CD1c-positive myeloid dendritic cell (primary cell): Measurements from ENCODE around the gene RAB44.
A peak's percentile ranks its signal among the peaks of the same experiment; 100 is the strongest.

Experiments
- DNase-seq: peaks from one replicate; pipeline ENCODE4 v3.0.0-alpha.2; 2016; ENCODE audit errors: extremely low spot score

Gene RAB44

DNA sequence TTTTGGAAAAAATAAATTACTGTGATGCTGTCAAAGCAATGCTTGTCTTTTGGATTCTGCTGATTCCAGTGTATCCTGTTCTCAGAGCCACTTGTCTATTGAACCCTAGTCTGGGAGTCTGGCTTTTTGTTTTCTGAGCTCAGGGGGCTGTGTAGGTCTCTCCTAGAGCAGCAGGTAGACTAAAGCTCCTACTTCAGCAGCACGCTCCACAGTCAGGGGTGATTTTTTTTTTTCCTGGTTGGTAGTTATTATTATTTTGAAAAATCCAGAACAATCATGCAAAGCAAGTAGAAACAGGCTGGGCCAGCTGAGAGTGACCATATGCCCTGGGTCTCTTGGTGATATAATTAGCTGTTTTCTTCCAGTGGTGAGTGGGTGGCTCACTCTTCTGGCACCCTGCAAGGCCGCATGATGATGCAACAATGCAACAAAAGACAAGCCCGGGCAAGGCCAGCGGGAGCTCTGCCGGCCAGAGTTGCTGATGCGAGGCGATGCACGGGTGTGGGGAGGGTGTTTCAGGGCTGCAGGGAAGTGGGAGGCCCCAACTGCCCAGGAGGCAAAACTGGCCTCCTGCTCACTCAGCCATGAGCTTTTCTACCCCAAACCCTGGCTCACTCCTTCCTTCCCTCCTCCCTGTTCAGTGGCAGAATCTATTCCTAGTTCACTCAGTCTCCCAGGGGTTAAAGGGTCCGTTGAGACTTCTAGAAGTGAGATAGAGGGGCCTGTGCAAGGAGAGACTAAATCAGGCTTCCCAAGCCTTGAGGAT, 30.6 kb upstream of the RAB44 start:
- DNase-seq, result peak; percentile 90

DNA sequence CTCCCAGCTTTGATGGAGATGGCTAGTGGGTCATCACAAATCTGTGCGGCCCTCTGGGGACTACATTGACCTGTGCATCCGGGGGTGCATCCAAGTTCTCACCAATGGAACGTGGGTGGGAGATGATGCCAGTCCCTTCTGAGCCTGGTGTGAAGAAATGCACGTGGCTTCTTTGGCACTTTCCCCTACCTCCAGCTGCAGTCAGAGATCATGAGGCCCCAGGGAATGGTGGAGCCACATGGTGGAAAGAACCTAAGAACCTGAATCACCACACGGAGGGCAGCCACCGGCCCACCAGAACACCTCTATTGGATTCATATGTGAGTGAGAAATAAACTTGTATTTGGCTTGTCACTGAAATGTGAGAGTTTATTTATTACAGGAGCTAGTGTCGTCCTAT, 29.0 kb upstream of the RAB44 start:
- DNase-seq, result no peak

- DNase-seq, result no peak
Observed at GRCh38 chr6:36669002-36669401, 28.6 kb upstream of the RAB44 start.

DNA sequence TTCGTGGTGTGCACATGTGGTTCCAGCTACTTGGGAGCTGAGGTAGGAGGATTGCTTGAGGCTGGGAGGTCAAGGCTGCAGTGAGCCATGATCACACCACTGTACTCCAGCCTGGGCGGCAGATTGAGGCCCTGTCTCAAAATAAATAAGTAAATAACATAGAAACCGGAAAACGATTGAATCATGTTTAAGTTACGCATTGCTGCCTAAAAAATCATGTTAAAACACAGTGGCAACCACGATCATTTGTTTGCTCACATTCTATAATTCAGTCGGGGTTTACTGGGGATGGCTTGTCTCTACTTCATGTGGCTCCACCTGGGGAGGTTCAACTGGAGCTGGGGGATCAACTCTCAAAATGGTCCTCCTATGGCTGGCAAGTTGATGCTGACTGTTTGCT, 27.4 kb upstream of the RAB44 start:
- DNase-seq, result no peak

GRCh38 chr6:36671687-36672375, 25.8 kb upstream of the RAB44 start:
- DNase-seq, result no peak

DNA sequence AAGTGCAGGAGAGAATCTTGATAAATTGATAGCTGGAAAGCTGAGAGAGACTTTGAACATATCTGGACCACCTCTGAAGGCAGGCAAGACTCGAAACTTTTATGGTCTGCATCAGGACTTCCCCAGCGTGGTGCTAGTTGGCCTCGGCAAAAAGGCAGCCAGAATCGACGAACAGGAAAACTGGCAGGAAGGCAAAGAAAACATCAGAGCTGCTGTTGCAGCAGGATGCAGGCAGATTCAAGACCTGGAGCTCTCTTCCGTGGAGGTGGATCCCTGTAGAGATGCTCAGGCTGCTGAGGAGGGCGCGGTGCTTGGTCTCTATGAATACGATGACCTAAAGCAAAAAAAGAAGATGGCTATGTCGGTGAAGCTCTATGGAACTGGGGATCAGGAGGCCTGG, 23.7 kb upstream of the RAB44 start:
- no peak for DNase-seq

- no peak for DNase-seq
Observed at GRCh38 chr6:36674942-36675341, 22.7 kb upstream of the RAB44 start.

DNA sequence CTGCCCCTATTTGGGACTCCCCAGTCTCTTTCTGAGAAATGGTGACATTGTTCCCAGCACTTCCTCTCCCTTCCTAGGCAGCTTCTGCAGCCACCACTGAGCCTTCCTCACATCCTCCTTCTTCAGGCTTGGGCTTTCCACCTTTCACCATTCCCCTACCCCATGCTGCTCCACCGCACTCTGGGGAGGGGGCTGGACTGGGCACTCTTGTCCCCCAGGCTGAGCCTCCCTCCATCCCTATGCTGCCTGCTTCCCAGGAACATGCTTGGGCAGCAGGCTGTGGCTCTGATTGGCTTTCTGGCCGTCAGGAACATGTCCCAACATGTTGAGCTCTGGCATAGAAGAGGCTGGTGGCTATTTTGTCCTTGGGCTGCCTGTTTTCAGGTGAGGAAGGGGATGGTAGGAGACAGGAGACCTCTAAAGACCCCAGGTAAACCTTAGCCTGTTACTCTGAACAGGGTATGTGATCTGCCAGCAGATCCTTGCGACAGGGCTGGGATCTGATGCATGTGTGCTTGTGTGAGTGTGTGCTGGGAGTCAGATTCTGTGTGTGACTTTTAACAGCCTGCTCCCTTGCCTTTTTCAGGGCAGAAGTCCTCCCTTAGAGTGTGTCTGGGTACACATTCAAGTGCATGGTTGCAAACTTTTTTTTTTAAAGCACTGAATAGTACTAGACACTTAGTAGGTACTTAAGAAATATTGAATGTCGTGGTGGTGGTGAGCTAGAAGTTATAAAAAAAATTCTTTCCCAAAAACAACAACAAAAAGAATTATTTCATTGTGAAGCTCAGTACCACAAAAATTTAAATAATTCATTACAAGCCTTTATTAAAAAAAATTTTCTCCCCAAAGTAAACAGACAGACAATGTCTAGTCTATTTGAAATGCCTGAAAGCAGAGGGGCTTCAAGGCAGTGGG, 21.2 kb upstream of the RAB44 start:
- peak; percentile 77 for DNase-seq

- DNase-seq, result no peak
Observed at GRCh38 chr6:36677059-36677749, 20.4 kb upstream of the RAB44 start.

DNA sequence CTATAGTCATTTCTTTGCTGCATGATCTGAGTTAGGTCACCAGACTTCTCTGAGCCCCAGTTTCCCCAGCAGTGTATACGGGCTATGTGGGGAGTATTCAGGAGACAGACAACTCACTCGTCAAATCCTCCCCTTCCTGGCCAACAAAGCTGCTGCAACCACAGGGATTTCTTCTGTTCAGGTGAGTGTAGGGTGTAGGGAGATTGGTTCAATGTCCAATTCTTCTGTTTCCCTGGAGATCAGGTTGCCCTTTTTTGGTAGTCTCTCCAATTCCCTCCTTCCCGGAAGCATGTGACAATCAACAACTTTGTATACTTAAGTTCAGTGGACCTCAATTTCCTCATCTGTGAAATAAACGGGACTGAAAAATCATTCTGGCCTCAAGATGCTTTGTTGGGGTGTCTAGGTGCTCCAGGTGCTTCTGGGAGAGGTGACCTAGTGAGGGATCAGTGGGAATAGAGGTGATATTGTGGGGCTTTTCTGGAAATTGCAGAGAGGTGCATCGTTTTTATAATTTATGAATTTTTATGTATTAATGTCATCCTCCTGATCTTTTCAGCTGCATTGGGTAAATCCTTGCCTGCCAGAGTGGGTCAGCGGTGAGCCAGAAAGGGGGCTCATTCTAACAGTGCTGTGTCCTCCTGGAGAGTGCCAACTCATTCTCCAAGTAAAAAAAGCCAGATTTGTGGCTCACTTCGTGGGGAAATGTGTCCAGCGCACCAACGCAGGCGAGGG, 19.7 kb upstream of the RAB44 start:
- no peak for DNase-seq

- DNase-seq, result peak; percentile 98
Observed at GRCh38 chr6:36678488-36679042, 19.1 kb upstream of the RAB44 start, which contains the start of gene CDKN1A. TSS of gene CDKN1A (plus strand) at chr6:36678714. CDS start at chr6:36684102, 5,388 bp downstream.

DNA sequence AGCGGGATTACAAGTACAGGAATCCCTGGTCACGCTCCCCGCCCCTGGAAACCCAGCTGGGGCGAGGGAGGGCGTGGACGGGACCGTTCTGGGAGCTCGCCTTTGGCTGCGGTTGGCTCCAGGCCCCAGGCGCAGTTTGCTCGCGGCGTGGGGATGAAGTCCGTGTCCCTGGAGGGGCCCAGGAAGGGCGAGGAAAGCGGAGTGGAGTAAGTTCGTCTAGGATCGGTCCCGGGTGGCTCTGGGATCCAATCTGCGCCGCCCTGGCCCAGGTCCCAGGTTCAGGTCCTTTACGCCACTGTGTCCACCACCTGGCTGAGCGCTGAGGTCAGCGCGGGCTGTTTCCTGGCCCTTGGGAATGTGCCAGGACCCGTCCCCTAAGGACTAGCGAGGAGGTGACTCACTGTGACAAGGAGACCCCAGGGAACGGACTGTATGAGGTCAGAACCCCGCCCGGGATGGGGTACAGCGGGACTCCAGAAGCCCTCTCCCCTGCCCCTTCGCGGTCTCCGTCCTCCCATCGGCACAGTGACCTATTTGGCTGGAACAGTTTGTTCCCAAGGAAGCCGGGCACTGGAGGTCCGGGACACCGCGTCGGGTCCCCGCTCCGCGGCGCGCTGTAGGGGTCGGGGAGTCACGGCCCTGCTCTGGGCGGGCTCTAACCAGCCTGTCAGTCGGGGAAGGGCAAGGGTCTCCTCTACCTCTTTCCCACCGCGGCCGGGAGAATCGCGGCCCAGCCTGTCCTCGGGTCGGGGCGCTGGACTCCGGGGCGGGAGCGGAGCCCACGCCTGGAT, 18.4 kb upstream of the RAB44 start:
- peak; percentile 80 for DNase-seq

DNA sequence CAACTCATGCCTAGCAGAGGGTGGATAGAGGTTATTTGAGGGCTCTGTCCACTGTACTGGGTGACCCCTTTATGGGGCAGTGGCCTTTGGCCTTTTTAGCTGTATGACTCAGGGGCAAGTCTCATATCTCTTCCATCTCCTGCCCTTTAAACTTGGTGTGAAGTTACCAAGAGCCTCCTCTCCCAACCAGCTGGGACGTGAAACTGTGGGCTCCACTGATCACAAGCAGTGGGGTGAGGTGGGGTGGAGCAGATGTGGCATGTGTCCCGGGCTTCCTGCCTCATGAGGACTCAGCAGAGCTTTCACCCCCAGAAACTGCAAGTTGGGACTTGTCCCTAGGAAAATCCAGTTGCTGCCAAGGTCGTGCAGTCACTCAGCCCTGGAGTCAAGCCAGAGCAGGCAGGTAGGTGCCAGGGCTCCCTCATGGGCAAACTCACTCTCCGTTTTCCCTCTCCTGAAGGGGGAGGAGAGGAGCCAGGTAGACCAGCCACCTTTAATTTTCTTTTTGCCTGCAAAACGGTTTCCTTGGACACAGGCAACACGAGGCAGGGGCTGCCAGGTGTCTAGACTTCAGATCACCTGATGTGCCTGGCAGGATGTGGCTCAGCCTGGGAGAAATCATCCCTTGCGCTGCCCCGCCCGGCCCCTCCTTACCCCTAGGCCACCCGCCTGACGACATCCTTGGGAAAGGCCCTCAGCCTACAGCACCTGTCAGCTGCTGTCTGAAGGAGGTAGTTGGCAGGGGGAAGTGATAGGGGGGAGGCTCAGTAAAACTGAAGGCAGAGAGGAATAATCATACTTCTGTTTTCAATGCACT, 15.1 kb upstream of the RAB44 start:
- DNase-seq, result peak; percentile 87

- DNase-seq, result no peak
Observed at GRCh38 chr6:36683145-36683655, 14.4 kb upstream of the RAB44 start.

- no peak for DNase-seq
Observed at GRCh38 chr6:36683656-36684446, 13.8 kb upstream of the RAB44 start.

GRCh38 chr6:36684447-36684812, 13.2 kb upstream of the RAB44 start:
- no peak for DNase-seq

DNA sequence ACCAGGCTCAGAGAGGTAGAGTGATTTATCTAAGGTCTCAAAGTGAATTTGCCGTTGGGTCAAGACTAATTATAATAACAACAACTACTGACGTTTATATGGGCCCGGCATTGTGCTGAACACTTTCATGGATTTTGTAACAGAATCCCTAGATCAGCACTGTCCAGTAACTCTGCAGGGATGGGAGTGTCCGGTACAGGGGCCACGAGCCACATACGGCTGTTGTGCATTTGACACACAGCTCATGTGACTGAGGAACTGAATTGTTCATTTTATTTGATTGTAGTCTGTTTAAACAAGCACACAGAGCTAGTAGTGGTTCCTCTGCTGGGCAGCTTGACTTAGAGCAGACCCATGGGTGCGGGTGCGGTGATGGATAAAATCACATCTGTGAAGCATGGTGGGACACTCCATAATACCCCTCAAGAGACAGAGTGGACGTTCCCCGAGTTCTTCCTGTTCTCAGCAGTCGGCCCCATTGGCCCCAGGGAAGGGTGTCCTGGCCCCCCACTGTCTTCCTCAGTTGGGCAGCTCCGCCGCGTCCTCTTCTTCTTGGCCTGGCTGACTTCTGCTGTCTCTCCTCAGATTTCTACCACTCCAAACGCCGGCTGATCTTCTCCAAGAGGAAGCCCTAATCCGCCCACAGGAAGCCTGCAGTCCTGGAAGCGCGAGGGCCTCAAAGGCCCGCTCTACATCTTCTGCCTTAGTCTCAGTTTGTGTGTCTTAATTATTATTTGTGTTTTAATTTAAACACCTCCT, 12.3 kb upstream of the RAB44 start:
- DNase-seq, result peak; percentile 59
